GM21723 (cell line): Measurements from ENCODE around the gene PIK3R2.
"Not testable (repeated sequence)": the region's sequence is repeated elsewhere in the genome, so short reads cannot be mapped to it uniquely, and the experiment has no call there.

Experiments used
- ATAC-seq: cut with Tn5 transposase; IDR thresholded peaks from one replicate; pipeline ENCODE4 v1.9.1; 2021; ENCODE audit warnings: mild to moderate bottlenecking, moderate library complexity; ENCODE audit not compliant: unreplicated experiment

Gene PIK3R2

GRCh38 chr19:18152817-18153555, at the start of gene PIK3R2:
PIK3R2 (plus strand) TSS chr19:18153163; CDS start chr19:18155880, 2,717 bp downstream.
- peak; percentile 74 for ATAC-seq

GRCh38 chr19:18104793-18105131, 48.2 kb upstream of the PIK3R2 start:
- ATAC-seq: no peak

GRCh38 chr19:18105259-18105658, 47.7 kb upstream of the PIK3R2 start:
- ATAC-seq: not testable (repeated sequence)

GRCh38 chr19:18107235-18107634, 45.7 kb upstream of the PIK3R2 start:
- ATAC-seq: no peak

- ATAC-seq: no peak
These were observed 44.1 kb upstream of the PIK3R2 start for GRCh38 chr19:18108897-18109296.

GRCh38 chr19:18109341-18109732, 43.6 kb upstream of the PIK3R2 start:
- no peak for ATAC-seq

- ATAC-seq: no peak
These were observed 43.0 kb upstream of the PIK3R2 start for GRCh38 chr19:18109733-18110608.

GRCh38 chr19:18110609-18111232, 42.2 kb upstream of the PIK3R2 start:
- ATAC-seq: no peak

- no peak for ATAC-seq
These were observed 39.9 kb upstream of the PIK3R2 start for GRCh38 chr19:18112989-18113478.

- ATAC-seq: no peak
These were observed 39.1 kb upstream of the PIK3R2 start for GRCh38 chr19:18113827-18114226.

- no peak for ATAC-seq
These were observed 38.5 kb upstream of the PIK3R2 start for GRCh38 chr19:18114483-18114882.

GRCh38 chr19:18117364-18117691, 35.6 kb upstream of the PIK3R2 start:
- no peak for ATAC-seq

GRCh38 chr19:18117692-18118378, 35.1 kb upstream of the PIK3R2 start:
- ATAC-seq: peak; percentile 84

GRCh38 chr19:18118420-18119012, 34.4 kb upstream of the PIK3R2 start:
- no peak for ATAC-seq

GRCh38 chr19:18119013-18119716, 33.8 kb upstream of the PIK3R2 start:
- no peak for ATAC-seq

GRCh38 chr19:18119717-18120105, 33.3 kb upstream of the PIK3R2 start:
- no peak for ATAC-seq

- ATAC-seq: no peak
These were observed 32.8 kb upstream of the PIK3R2 start for GRCh38 chr19:18120127-18120526.

GRCh38 chr19:18121166-18121565, 31.8 kb upstream of the PIK3R2 start:
- ATAC-seq: no peak

GRCh38 chr19:18122424-18122823, 30.5 kb upstream of the PIK3R2 start:
- no peak for ATAC-seq
